ENCODE measurements around the gene ARHGAP21.
"Not testable (repeated sequence)": the region's sequence is repeated elsewhere in the genome, so short reads cannot be mapped to it uniquely, and the experiment has no call there.

ARHGAP21 gene

DNA sequence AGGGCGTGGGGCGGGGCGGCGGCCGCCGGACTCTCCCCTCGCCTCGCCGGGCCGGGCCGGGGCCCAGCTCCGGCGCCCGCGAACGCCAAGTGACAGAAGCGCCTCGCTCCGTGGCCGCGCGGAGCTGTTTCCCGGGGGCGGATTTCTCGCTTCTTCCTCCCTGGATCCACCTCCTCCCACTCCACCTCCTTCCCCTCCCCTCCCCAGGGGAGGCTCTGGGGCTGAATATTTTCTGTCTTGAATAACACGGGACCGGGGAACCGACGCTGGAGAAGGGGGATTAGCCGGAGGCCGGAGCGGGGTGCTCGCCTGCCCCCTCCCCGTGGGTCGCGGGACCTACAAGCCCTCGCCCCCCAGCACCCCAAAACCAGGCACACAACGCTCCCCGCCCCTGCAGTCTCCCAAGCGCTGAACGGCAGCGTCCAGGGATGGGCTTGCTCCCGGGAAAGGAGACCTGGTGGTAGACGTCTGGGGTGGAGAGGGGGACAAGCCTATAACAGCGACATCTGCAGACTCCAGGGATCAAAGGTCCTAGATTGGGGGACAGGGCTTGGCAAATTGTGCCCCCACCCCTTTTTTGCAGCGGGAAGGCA is at the start of gene ARHGAP21:
TSS of gene ARHGAP21 (minus strand) at position 100 of the 593 bp plus-strand sequence. CDS start 1,988 bp downstream, outside the sequence.
- peak; percentile 70 for DNase-seq

GRCh38 chr10:24771943-24772694 is 48.4 kb upstream of the ARHGAP21 start:
- DNase-seq = no peak

DNA sequence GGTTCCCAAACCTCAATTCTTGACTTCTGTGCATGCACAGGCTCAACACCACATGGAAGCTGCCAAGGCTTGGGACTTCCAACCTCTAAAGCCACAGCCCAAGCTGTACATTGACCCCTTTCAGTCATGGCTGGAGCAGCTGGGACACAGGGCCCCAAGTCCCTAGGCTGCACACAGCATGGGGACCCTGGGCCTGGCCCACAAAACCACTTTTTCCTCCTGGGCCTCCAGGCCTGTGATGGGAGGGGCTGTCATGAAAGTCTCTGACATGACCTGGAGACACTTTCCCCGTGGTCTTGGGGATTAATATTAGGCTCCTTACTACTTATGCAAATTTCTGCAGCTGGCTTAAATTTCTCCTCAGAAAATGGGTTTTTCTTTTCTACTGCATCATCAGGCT is 41.3 kb upstream of the ARHGAP21 start:
- DNase-seq = not testable (repeated sequence)

GRCh38 chr10:24762966-24763623 is 39.4 kb upstream of the ARHGAP21 start:
- DNase-seq = no peak

GRCh38 chr10:24762161-24762924 is 38.7 kb upstream of the ARHGAP21 start:
- peak; percentile 21 for DNase-seq

DNA sequence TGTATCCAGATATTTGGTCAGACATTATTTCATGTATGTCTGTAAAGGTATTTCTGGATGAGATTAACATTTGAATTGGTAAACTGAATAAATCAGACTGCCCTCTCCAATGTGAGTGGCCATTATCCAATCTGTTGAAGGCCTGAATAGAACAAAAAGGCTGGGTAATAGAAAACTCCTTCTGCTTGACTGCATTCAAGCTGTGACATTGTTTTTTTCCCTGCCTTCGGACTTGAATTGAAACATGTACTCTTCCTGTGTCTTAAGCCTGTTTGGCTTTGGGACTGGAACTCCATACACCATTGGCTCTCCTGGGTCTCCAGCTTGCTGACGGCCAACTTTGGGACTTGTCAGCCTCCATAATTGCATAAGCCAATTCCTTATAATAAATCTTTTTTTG is 36.0 kb upstream of the ARHGAP21 start:
- DNase-seq = no peak

- not testable (repeated sequence) for DNase-seq
These were observed 34.6 kb upstream of the ARHGAP21 start for GRCh38 chr10:24758254-24758653.

DNA sequence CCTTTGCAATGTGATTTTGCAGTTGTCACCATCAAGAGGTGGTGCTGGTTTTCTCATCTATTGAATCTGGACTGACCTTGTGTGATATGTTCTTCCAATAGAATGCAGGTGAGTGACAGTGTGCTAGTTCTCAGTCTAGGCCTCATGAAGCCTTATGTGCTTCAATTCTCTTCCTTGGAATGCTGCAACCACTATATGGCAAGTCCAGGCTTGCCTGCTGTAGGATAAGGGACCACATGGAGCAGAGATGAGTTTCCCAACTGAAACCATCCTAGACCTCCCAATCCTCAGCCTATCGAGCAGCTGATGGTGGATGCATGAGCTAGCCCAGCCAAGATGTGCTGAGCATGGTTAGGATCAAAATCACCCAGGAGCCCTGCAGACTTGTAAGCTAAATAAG is 32.6 kb upstream of the ARHGAP21 start:
- no peak for DNase-seq

DNA sequence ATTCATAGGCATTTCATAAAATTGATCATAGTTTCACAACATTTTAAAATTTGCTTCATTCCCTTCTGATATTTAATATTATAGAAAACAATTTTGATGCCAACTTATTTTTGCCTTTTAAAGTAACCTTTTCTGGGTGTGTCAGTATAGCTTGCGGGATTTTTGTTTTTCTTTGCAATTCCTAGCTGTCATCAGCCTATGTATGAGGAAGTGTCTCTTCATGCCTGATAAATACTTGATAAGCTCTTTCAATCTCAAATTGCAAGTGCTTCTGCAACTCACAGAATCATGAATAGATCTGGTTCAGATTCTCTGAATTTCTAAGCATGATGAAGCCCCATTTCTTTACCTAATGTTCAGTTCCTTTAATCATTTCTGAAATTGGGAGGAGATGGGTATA is 28.0 kb upstream of the ARHGAP21 start:
- DNase-seq = no peak

DNA sequence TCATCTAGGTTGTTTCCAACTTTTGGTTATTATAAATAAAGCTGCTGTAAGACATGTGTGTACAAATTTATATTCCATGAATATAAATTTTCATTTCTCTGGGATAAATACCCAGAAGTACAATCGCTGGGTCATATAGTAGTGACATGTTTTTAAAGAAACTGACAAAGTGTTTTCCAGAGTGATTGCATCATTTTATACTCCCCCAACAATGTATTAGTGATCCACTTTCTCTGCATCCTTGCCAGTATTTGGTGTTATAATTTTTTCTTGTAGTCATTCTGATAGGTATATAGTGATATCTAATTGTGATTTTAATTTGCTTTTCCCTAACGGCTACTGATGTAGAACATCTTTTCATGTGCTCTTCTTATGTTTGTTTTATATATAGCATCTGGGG is 27.0 kb upstream of the ARHGAP21 start:
- no peak for DNase-seq

GRCh38 chr10:24748214-24748613 is 24.5 kb upstream of the ARHGAP21 start:
- no peak for DNase-seq

DNA sequence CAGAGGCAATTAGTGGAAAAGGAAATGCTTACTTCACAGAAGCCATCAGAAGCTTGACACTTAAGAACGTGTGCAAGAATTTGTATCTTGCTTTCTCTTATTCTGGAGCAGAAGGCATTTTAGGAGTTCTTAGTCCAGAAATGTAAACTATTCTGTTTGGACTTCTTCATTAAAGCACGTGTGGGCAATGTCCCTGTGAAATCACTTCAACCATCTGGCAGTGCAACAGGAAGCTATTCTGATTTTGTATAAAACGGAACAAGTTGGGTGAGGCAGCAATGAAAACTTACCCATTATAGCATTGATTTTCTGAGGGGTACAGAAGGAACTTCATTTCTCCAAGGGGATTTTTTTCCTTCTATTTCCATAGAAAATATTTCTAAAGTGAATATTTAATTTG is 21.3 kb upstream of the ARHGAP21 start:
- DNase-seq = no peak

- no peak for DNase-seq
These were observed 17.0 kb upstream of the ARHGAP21 start for GRCh38 chr10:24740714-24741113.

GRCh38 chr10:24737001-24737400 is 13.3 kb upstream of the ARHGAP21 start:
- no peak for DNase-seq

- DNase-seq = no peak
These were observed 8.3 kb upstream of the ARHGAP21 start for GRCh38 chr10:24731942-24732341.

DNA sequence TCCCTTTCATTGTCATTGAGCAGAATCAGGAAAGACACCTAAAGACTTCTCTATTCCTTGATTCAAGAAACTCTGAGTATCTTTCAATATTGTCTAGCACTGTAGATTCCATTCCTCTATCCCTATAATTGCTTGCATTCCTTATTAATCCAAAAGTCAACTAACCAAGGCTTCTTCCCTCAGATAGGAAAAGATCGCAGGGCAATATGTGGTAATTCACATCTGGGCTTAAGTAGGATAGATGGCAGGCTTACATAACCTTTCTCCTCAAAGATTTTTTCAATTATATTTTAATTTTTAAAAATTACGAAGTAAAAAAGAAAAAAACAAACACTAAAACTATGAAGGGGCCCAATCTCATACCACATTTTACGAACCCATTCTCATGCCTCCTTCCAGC is 7.1 kb upstream of the ARHGAP21 start:
- DNase-seq = no peak

DNA sequence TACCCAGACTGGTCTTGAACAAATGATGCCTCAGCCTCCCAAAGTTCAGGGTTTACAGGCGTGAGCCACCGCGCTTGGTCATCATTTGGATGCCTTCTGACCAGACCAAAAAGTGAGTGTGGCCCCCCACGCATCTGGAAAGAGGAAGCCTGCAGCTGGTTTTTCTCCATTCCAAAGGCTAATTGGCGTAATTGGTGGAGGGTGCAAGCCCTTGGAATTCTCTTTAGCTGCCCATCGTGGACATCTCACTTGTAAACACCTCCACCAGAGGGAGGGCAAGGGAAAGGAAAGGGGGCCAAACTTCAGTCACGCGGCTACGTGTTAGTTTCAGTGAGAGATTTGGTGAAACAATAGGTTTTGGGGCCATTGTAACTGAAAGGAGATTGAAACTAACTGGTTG is 4.1 kb upstream of the ARHGAP21 start:
- no peak for DNase-seq

GRCh38 chr10:24726626-24727025 is 2.9 kb upstream of the ARHGAP21 start:
- no peak for DNase-seq

- not testable (repeated sequence) for DNase-seq
These were observed 2.3 kb upstream of the ARHGAP21 start for GRCh38 chr10:24726029-24726428.

GRCh38 chr10:24724381-24725228 is 918 bp upstream of the ARHGAP21 start:
- peak; percentile 96 for DNase-seq

DNA sequence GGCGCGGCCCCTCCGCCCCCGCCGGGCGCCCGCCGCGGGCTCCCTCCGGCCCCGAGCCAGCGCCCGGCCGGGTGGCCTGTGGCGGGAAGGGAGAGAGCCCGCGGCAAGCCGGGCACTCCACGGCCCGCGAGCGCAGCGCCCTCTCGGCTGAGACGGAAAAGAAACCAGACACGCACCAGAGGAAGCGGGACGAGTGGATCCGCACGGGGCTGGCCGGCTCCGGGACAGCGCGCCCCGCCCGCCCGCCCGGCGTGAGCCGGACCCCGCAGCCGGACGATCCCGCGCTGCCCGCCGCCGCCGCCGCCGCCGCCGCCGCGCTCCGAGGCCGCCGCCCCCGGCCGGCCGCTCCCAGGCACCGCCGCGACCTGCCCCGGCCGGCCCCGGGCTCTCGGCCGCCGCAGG is 300 bp downstream of the ARHGAP21 start:
- no peak for DNase-seq

- no peak for DNase-seq
These were observed 856 bp downstream of the ARHGAP21 start for GRCh38 chr10:24722676-24723385.

Measured in NCI-H774 (cell line).